HG03103 (cell line): ENCODE data around the gene C1QTNF12.
"Not testable (repeated sequence)": the region's sequence is repeated elsewhere in the genome, so short reads cannot be mapped to it uniquely, and the experiment has no call there.

Source experiments
- ATAC-seq: cut with Tn5 transposase; IDR thresholded peaks from one replicate; pipeline ENCODE4 v1.9.1; 2021; ENCODE audit warnings: low read depth; ENCODE audit not compliant: unreplicated experiment

Gene C1QTNF12

DNA sequence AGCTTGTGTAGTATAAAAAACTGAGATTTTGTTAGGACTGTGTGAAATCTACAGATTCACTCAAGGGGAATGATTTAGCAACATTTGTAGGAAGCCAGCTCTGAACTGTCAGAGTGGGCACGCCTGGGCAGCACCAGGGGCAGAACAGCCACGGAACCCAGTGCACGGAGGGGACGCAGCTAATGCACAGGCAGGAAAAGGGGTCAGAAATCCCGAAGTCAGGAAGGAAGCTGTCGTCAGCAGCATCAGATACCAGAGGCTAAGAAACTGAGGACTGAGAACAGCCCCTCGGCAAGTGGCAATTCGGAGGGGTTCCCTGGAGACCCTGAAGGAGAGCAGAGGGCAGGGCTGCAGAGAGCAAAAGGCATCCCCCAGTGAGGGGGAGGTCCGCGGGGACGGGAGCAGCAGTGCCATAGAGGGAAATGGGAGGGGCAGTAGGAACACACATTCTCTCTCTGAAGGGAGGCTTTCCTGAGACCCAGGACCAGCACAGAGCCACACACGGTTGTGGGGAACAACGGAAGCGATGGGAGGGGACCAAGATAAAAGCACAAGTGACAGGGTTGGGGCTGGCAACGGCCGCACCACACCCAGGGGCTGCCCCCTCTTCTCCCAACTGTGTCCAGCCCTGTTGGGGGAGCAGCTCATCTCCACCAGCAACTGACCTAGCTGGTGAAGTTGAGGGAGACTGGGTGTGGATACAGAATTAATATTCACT is 14.5 kb upstream of the C1QTNF12 start:
- no peak for ATAC-seq

DNA sequence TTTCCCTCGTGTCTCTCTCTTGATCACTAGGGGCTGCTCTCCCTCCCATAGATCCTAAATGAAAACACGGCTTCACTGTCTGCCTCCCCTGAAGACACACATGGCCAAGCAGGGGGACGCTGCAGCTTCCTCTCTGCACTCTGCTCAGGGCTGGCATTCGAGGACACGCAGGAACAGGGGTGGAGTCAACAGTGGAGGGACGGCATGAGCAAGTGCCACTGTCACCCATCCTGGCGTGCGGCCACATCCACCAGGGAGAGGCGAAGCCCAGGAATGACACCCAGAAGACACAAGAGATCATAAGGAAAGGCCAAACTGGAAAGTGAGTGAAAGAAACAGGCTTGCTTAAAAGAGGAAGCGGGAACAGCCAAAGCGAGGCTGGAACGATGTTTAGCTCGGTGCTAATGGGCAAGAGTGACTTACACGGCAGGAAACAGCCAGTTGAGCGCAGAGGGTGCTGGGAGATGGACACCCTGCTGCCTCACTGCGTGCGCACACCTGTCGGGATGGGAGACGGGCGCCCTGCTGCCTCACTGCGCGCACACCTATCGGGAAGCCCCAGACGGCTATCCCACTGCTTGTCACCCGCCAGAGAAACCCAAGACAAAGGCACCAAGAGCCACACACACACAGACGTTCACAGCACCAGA is 13.6 kb upstream of the C1QTNF12 start:
- ATAC-seq: no peak

- no peak for ATAC-seq
Observed at GRCh38 chr1:1259540-1259939, 13.0 kb upstream of the C1QTNF12 start.

- ATAC-seq: no peak
Observed at GRCh38 chr1:1259119-1259488, 12.6 kb upstream of the C1QTNF12 start.

GRCh38 chr1:1256956-1257871 is 10.7 kb upstream of the C1QTNF12 start:
- ATAC-seq: no peak

- no peak for ATAC-seq
Observed at GRCh38 chr1:1255611-1256010, 9.1 kb upstream of the C1QTNF12 start.

DNA sequence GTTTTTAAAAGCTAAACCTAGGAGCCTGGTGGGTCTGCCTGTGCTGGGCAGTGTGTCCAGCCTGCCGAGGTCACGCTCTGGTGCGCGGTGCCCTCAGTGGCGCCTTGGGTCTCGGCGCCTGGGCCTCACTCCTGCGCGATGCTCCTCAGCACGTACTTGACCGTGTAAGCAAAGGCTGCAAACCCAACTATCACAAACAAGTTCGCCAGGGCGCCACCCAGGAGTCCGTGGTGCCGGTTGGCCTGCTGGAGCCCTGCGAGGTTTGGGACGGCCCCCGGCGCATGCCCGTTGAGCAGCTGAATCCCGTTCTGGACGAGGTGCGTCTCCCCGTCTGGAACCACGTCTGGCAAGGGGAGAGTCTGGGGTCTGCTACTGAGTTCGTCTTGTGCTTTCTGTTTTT is 8.6 kb upstream of the C1QTNF12 start:
- ATAC-seq: no peak

- no peak for ATAC-seq
Observed at GRCh38 chr1:1254667-1254998, 8.1 kb upstream of the C1QTNF12 start.

GRCh38 chr1:1253972-1254666 is 7.6 kb upstream of the C1QTNF12 start:
- ATAC-seq: no peak

DNA sequence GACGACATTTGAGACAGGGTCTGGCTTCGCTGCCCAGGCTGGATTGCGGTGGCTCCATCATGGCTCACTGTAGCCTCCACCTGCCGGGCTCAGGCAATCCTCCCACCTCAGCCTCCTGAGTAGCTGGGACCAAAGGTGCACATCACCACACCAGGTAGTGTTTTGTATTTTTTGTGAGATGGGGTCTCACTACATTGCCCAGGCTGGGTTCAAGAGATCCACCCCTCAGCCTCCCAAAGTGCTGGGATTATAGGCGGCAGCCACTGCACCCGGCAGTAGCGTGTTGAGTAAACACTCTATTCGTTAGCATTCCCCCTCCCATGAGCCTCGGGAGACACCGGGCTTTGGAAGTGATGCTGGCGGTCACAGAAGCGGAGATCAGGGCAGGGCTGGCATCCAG is 6.8 kb upstream of the C1QTNF12 start:
- ATAC-seq: no peak

GRCh38 chr1:1250786-1251284 is 4.3 kb upstream of the C1QTNF12 start:
- no peak for ATAC-seq

DNA sequence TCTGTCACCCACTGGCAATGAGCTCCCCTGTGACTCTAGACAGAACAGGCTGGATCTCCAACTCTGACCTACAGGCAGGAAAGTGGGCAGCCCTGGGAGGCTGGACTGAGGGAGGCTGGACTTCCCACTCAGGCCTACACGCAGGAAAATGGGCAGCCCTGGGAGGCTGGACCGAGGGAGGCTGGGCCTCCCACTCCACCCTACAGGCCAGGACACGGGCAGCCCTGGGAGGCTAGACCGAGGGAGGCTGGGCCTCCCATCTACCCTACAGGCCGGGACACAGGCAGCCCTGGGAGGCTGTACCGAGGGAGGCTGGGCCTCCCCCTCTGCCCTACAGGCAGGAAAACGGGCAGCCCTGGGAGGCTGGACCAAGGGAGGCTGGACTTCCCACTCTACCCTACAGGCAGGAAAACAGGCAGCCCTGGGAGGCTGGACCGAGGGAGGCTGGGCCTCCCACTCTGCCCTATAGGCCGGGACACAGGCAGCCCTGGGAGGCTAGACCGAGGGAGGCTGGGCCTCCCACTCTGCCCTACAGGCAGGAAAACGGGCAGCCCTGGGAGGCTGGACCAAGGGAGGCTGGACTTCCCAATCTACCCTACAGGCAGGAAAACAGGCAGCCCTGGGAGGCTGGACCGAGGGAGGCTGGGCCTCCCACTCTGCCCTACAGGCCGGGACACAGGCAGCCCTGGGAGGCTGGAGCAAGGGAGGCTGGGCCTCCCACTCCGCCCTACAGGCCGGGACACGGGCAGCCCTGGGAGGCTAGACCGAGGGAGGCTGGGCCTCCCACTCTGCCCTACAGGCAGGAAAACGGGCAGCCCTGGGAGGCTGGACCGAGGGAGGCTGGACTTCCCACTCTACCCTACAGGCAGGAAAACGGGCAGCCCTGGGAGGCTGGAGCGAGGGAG is 1.7 kb upstream of the C1QTNF12 start:
- not testable (repeated sequence) for ATAC-seq

DNA sequence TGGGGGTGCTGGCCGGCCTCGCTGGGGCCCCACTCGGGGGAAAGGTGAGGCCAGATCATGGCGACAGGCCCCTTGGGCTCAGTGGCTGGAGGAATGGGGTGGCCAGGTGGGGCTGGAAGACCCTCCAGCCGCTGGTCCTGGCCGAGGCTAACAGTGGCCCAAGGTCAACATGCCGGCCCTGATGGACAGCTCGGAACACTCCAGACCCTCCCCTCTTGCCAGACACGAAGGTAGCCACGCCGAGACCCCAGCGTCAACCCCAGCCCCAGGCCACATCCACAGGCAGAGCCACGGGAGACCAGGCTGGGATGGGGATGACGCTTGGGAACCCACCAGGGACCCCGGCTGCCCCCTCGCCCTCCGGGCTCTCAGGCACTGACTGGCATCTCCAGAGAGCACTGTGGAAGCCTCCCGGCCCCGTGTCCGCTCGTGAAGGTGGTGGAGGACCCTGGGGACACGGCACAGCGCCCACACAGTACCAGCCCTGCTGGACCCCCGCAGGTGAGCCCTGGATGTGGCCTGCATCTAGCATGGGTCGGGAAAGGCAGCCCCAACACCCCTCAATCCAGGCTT is 905 bp upstream of the C1QTNF12 start:
- no peak for ATAC-seq

GRCh38 chr1:1245817-1246576 is 525 bp downstream of the C1QTNF12 start:
- ATAC-seq: no peak

DNA sequence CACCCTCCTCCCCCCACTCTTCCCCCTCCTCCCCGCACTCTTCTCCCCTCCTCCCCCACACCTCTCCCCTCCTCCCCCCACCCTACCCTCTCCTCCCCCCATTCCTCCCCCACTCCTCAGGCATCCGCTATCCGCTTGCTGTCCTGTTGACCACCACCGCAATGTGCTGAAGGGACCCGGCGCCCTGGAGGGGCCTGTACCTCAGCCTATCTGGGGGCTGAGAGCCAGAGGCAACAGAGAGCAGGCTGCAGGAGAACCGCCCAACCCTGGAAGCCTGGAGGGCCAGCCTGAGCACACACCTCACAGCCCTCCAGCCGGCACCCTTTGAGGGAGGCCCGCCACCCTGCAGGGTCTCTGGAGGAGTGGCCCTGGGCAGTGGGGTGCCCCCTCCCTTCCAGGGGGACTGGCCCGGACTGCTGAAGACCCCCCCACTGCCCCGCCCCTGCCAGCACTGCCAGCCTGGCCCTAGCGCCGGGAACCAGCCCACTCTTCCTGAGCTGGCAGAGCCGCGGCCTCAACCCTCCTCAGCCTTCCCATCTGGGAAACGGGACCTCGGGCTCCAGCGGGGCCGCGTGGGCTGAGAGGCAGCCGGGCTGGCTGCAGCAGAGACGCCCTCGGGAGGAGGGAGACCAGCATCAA is 1.2 kb downstream of the C1QTNF12 start:
- ATAC-seq: no peak

DNA sequence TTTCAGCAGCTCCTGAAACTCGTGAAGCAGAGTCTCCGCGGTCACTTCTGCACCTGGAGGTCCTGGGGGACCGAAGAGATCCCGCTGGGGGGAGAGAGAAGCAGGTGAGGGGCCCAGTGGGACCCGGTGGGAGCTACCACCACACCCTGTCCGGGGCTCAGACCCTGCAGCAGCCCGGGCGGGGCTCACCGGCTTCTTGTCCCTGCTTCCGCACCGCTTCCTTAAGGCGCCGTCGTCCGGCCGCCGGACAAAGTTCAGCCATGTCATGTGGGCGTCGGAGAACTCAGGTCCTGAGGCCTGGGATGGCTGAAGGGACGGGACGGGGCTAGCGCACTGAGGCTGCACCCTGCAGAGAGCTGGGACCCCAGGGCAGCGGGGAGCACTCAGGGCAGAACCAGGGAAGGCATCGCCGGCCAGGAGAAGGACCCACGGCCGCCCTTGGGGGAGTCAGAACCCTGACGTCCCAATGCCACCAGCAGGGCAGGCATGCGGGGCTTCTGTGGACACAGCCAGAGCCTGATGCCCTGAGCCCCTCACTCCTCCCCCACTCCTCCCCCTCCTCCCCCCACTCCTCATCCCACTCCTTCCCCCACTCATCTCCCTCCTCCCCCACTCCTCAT is 2.2 kb downstream of the C1QTNF12 start:
- ATAC-seq: no peak

DNA sequence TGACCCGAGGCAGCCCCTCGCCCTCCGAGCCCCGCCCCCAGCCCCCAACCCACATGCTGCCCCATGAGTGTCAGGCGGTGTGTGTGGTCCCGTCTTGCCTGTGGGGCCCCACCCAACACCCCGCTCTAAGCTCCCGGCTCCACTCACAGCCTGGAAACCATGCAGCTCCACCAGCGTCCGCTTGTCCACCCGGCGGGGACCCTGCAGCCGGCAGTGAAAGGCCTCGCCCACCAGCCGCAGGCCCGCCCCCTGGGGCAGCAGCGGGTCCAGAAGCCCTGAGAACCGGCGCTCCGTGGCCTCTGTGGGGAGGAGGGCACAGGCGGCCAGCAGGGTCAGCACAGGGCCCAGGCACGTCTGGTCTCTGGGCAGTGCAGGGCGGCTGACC is 2.7 kb downstream of the C1QTNF12 start:
- no peak for ATAC-seq

GRCh38 chr1:1243266-1243660 is 3.3 kb downstream of the C1QTNF12 start:
- ATAC-seq: no peak
